K562 (cell line): ENCODE results near the gene EML6.

Source experiments
- BDP1 ChIP-seq: IDR thresholded peaks from 3 replicates; pipeline ENCODE4 v1.6.1; 2011; ENCODE audit not compliant: insufficient read length, insufficient read depth
- CTCF ChIP-seq, 3 experiments: IDR thresholded peaks in 2 of 3; conservative IDR thresholded peaks in 1 of 3; 2 replicates each; pipeline ENCODE4 v1.5.1; 2011 to 2012; ENCODE audit warnings: low read length in 3 of 3, mild to moderate bottlenecking in 3 of 3, control low read depth in 2 of 3, improper control_type of control experiment in 1 of 3, inconsistent platforms in 1 of 3, low read depth in 1 of 3, mixed read lengths in 1 of 3, moderate library complexity in 1 of 3; ENCODE audit not compliant: insufficient read depth in 2 of 3
- HMG20A ChIP-seq: fragments of 450-650 bp; formaldehyde crosslinking; conservative IDR thresholded peaks from 2 replicates; pipeline ENCODE4 v1.4.0; 2020; ENCODE audit warnings: mild to moderate bottlenecking, mixed read lengths
- NFYB ChIP-seq: IDR thresholded peaks from 2 replicates; pipeline ENCODE4 v1.6.1; 2011; ENCODE audit warnings: mild to moderate bottlenecking, moderate library complexity; ENCODE audit not compliant: insufficient read length; ENCODE audit errors: extremely low read depth
- PRDM10 ChIP-seq: fragments of 450-650 bp; IDR thresholded peaks from 2 replicates; pipeline ENCODE4 v1.6.1; 2018; ENCODE audit not compliant: partially characterized antibody
- TFE3 ChIP-seq: fragments of 450-650 bp; formaldehyde crosslinking; IDR thresholded peaks from 2 replicates; pipeline ENCODE4 v1.4.0; 2020; ENCODE audit warnings: mild to moderate bottlenecking, mixed read lengths
- ZFX ChIP-seq: sonication (generic); formaldehyde crosslinking; IDR thresholded peaks from 2 replicates; pipeline ENCODE4 v1.8.0; 2022; ENCODE audit warnings: mild to moderate bottlenecking, missing genetic modification reagents, moderate library complexity
- ZNF3 ChIP-seq: fragments of 250-450 bp; sonication (Bioruptor Pico); IDR thresholded peaks from 2 replicates; pipeline ENCODE4 v1.5.0; 2021; ENCODE audit warnings: mild to moderate bottlenecking, moderate library complexity

- TF ChIP-seq TFE3 (CRISPR knock-in tag) = no peak
- TF ChIP-seq HMG20A (CRISPR knock-in tag) = no peak
- TF ChIP-seq PRDM10 = peak; percentile 19
- TF ChIP-seq ZFX (CRISPR knock-in tag) = no peak
- TF ChIP-seq BDP1 = no peak
- no peak for TF ChIP-seq CTCF (IDR thresholded peaks at IDR 0.05 in 2 of 3, conservative IDR thresholded peaks at IDR 0.05 in 1 of 3; ENCODE audit: insufficient read depth in 2 of 3, low read depth in 1 of 3, low read length in 3 of 3)
- no peak for TF ChIP-seq ZNF3 (CRISPR knock-in tag)
- no peak for TF ChIP-seq NFYB
Observed at GRCh38 chr2:54945391-54946219, 222.1 kb downstream of the EML6 start.
